HG03039 (cell line): ENCODE results near the gene SOS2.

Experiments
- ATAC-seq: cut with Tn5 transposase; IDR thresholded peaks from one replicate; pipeline ENCODE4 v1.9.1; 2021; ENCODE audit warnings: mild to moderate bottlenecking, moderate library complexity; ENCODE audit not compliant: unreplicated experiment

The SOS2 gene

DNA sequence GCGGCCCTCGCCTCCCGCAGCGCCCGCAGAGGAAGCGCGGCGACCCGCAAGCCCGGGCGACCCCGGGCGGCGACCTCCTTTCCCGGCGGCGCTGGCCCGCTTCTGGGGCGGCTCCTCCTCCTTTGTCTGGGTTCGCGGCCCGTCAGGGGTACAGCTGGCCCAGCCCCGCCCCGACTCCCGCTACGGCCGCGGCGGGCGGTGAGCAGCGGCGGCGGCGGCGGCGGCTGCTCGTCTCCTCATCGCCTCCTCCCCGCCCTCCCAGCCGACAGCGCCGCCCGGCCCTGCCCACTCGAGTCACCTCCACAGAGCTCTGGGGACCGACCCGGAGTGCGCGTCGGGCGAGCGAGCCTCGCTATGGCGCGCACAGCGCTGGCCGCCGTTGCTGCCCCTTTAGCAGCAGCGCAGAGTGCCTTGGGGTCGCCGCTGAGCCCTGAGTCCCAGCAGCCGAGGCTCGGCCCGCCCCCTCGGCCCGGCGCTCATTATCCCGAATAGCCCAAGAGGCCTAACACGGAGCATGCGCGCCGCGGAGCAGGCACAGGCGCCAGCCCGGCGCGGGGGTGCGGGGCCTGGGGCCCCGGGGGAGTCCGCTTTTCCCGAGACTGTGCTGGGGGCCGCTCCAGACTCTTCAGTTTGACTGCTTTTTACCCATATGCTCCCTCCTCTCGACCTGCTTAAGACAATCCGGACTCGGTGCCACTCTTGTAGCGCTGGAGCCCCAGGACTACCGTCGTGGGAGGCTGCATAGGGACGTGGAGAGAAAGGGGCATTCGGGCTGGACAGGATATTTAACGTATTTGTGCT is at the start of gene SOS2:
TSS of gene SOS2 (minus strand) at position 104 of the 801 bp plus-strand sequence. CDS start 295 bp downstream, outside the sequence.
- peak; percentile 80 for ATAC-seq

- no peak for ATAC-seq
Measured at GRCh38 chr14:50272498-50272897, 41.1 kb upstream of the SOS2 start.

GRCh38 chr14:50270932-50271331 is 39.6 kb upstream of the SOS2 start:
- ATAC-seq = no peak

DNA sequence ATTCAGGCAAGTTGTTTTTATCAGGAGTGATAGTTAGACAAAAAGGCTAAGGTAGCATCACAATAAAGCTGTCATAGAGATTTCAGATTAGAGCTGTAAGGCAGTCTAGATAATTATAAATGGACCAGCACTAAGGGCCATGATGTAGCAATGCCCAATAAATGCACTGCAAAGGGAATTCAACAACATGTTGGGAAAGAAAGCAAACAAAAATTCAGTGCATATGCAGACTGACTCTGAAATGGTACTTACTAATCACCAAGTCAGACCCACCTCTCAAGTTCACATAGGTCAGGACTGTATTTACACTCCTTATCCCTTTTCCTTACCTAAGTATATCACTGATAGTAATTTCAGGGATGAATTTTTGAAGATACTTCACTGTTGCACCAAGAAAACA is 33.7 kb upstream of the SOS2 start:
- ATAC-seq = no peak

DNA sequence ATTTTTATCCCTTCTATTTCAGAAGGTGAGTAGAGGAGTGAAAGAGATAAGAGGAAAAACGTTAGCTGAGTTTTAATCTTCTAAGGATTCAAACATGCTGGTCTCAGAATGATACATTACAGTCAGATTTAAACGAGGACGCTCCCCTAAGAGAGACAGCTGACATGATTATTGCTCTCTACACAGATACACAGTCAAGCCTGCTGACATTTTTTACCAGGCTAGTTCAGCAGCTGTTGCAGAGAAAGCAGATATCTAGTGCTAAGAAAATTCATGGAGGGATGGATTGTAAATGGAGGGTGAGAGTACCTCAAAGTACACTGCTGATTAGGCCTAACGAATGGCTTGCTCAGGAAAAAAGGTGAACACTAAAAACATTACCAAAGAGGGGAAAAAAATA is 31.9 kb upstream of the SOS2 start:
- no peak for ATAC-seq

- ATAC-seq = no peak
Measured at GRCh38 chr14:50262865-50263264, 31.5 kb upstream of the SOS2 start.

GRCh38 chr14:50260511-50260910 is 29.1 kb upstream of the SOS2 start:
- ATAC-seq = no peak

DNA sequence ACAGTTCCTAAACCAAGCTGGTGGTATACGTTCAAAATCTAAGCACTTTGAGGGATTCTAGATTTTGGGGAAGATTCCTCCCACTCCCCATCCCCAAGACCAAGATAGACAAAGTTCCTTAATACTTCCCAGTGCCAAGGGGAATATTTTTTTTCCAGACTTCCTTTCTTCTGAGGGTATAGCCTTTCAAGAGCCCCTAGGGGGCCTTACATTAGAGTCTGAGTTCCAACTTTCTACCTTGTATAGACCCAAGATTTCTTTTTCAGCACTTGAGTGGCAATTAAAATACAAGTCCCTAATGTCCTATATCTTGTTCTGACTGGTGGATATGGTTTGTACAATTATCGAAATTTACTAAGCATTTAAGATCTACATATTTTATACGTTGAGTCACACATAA is 28.7 kb upstream of the SOS2 start:
- no peak for ATAC-seq

- ATAC-seq = no peak
Measured at GRCh38 chr14:50257732-50258131, 26.4 kb upstream of the SOS2 start.

GRCh38 chr14:50254248-50254647 is 22.9 kb upstream of the SOS2 start:
- ATAC-seq = no peak

- ATAC-seq = no peak
Measured at GRCh38 chr14:50249136-50249775, 17.9 kb upstream of the SOS2 start.

GRCh38 chr14:50247245-50247644 is 15.9 kb upstream of the SOS2 start:
- ATAC-seq = no peak

- ATAC-seq = no peak
Measured at GRCh38 chr14:50242566-50243310, 11.4 kb upstream of the SOS2 start.

DNA sequence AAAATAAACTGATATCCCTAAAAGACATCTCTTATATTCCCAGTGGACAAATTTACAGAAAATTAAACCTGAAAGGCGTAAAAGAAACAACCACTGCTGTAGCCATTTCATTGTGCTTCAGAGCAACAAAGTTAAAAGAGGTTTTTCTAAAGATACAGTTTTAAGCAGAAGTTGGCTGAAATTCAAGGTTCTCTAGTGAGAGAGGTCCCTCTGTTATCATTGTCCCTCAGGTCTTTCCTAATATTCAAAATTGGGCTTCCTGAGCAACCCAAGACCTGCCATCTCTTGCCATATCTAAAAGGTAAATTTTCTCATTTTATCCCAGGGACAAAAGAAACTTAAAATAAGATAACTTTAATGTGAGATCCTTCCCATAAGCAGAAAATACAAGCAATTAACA is 10.7 kb upstream of the SOS2 start:
- no peak for ATAC-seq

GRCh38 chr14:50237427-50237826 is 6.0 kb upstream of the SOS2 start:
- no peak for ATAC-seq

DNA sequence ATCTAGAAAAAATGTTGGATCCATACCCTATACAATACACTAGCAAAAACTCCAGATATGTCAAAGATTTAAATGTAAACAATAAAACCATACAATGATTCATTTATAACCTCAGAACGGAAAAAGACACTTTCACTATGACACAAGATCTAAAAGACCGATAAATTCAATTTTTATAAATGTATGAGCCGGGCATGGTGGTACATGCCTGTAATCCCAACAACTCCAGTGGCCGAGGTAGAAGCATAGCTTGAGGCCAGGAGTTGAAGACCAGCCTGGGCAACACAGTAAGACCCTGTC is 2.5 kb upstream of the SOS2 start:
- ATAC-seq = no peak

DNA sequence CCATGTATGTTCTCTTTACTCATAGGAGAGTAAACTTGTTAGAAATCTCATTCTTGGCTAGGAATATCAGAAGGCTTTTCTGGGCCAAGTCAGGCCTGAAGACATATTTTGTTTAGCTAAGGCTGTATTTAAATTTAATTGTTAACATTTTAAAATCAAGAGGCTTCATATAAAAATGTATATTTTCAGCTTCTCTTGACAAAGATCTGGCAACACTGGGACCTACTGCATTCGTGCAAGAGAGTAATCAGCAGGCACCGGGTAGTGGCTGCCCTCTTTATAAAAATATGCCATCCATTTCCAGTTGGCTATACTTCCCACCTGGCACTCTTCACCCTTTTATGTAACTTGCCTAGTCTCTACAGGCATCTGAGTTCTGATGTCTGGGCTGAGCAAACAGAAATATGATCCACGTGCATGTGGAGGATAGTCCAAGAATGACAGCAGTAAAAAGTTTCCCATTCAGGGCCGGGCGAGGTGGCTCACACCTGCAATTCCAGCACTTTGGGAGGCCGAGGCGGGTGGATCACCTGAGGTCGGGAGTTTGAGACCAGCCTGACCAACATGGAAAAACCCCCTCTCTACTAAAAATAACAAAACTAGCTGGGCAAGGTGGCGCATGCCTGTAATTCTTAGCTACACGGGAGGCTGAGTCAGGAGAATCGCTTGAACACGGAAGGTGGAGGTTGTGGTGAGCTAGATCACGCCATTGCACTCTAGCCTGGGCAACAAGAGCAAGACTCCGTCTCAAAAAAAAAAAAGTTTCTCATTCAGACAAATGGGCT is 2.0 kb upstream of the SOS2 start:
- ATAC-seq = no peak

DNA sequence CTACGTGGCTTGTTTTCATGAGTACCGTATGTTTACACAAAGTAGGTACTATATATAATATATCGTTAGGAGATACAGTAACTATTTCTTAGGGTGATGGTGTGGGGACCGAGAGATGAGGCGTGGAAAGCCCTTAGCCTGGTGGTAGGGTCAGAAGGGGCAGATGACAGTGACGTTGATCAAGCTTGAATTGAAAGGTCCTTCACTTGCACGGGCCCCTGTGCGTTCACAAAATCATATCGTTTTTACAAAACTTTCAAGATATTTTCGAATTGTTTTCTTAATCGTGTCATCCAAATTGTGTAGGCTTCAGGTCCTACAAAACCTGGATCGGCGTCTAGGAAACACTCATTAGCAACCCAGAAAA is 881 bp upstream of the SOS2 start:
- no peak for ATAC-seq

- ATAC-seq = peak; percentile 32
Measured at GRCh38 chr14:50230701-50231474, 490 bp downstream of the SOS2 start.

DNA sequence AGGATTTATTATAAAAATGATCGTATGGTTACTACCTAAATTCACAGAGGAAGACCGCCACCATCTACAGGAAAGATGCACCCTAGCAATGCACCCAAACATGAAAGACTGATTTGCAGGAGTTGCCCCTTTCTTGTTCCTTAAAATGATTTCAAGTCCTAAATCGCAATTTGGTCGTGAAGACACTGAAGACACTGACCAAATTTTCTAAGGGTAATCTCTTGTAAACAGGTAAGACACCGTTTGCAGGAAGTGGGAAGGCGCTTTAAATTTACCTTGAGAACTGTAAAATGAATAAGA is 1.0 kb downstream of the SOS2 start:
- ATAC-seq = no peak

DNA sequence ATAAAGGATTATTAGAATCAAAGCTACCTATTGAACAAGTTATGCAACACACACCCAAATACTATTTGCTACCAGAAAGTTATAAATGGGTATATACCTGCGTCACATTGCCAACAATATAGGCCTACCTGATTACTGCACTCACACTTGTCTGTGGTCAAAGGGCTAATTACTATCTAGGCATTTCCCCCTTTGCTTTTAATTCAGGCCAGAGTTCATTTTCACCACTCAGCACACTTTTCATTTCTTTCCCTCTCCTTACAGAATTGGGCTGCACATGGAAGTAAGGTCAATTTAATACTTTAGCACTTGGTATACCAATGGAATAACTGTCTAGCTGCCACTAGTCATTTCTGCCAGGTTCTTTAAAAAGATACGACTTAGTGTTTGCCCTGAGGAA is 1.7 kb downstream of the SOS2 start:
- ATAC-seq = no peak
